Measurements from ENCODE around the gene CFAP46. TPM values are rescaled to one million over a fixed set of nuclear protein-coding genes. Genes with fewer than 3 reads are reported as not detected.

CFAP46 gene
- total RNA-seq, 1 donor from 2014 or later, result 1.1 TPM

GRCh38 chr10:132921086-132921485 lies 21.3 kb downstream of the CFAP46 start:
- DNase-seq (ENCODE audit: low spot score), result no peak
- no peak for ATAC-seq
- intact Hi-C loops (cut with DNase I), result no loop called here

- ATAC-seq, result no peak
- DNase-seq (ENCODE audit: low spot score), result no peak
- intact Hi-C loops (cut with DNase I), result no loop called here
Measured at GRCh38 chr10:132920101-132920925, 22.1 kb downstream of the CFAP46 start.

- intact Hi-C loops (cut with DNase I), result no loop called here
- no peak for ATAC-seq
- no peak for DNase-seq (ENCODE audit: low spot score)
Measured at GRCh38 chr10:132919374-132920100, 22.8 kb downstream of the CFAP46 start.

GRCh38 chr10:132918617-132919373 lies 23.6 kb downstream of the CFAP46 start:
- ATAC-seq, result no peak
- DNase-seq (ENCODE audit: low spot score), result no peak
- intact Hi-C loops (cut with DNase I), result no loop called here

- intact Hi-C loops (cut with DNase I), result no loop called here
Measured at GRCh38 chr10:132918264-132918616, 24.1 kb downstream of the CFAP46 start.

GRCh38 chr10:132916956-132917666 lies 25.3 kb downstream of the CFAP46 start:
- DNase-seq (ENCODE audit: low spot score), result no peak
- no peak for ATAC-seq
- intact Hi-C loops (cut with DNase I), result no loop called here

More at GRCh38 chr10:132918264-132918616, 24.1 kb downstream of the CFAP46 start:
- ATAC-seq (no peak), DNase-seq (ENCODE audit: low spot score) (no peak)

- intact Hi-C loops (cut with DNase I), result no loop called here
- ATAC-seq (no peak), DNase-seq (ENCODE audit: low spot score) (no peak)
Measured at GRCh38 chr10:132916421-132916841, 25.9 kb downstream of the CFAP46 start.

- intact Hi-C loops (cut with DNase I), result no loop called here
- no peak for DNase-seq (ENCODE audit: low spot score)
- no peak for ATAC-seq
Measured at GRCh38 chr10:132915411-132915810, 27.0 kb downstream of the CFAP46 start.

- peak; percentile 35 for DNase-seq (ENCODE audit: low spot score)
- ATAC-seq, result no peak
- intact Hi-C loops (cut with DNase I), result no loop called here
Measured at GRCh38 chr10:132914732-132915131, 27.6 kb downstream of the CFAP46 start.

GRCh38 chr10:132913559-132914115 lies 28.7 kb downstream of the CFAP46 start:
- DNase-seq (ENCODE audit: low spot score) (peak; percentile 47), ATAC-seq (no peak)
- intact Hi-C loops (cut with DNase I), result no loop called here

GRCh38 chr10:132912713-132913558 lies 29.4 kb downstream of the CFAP46 start:
- ATAC-seq, result no peak
- no peak for DNase-seq (ENCODE audit: low spot score)
- intact Hi-C loops (cut with DNase I), result no loop called here

- no peak for ATAC-seq
- intact Hi-C loops (cut with DNase I), result no loop called here
- DNase-seq (ENCODE audit: low spot score), result no peak
Measured at GRCh38 chr10:132912225-132912712, 30.1 kb downstream of the CFAP46 start.

GRCh38 chr10:132911786-132912097 lies 30.6 kb downstream of the CFAP46 start:
- ATAC-seq, result no peak
- DNase-seq (ENCODE audit: low spot score), result peak; percentile 31
- intact Hi-C loops (cut with DNase I), result no loop called here

GRCh38 chr10:132910901-132911785 lies 31.2 kb downstream of the CFAP46 start:
- ATAC-seq, result peak; percentile 54
- peak; percentile 52 for DNase-seq (ENCODE audit: low spot score)
- intact Hi-C loops (cut with DNase I), result no loop called here

GRCh38 chr10:132910186-132910880 lies 32.0 kb downstream of the CFAP46 start:
- DNase-seq (ENCODE audit: low spot score) (peak; percentile 43), ATAC-seq (no peak)
- intact Hi-C loops (cut with DNase I), result no loop called here

GRCh38 chr10:132909491-132910071 lies 32.8 kb downstream of the CFAP46 start:
- DNase-seq (ENCODE audit: low spot score), result peak; percentile 50
- no peak for ATAC-seq
- intact Hi-C loops (cut with DNase I), result no loop called here
